Lower leg skin (tissue), 4 donors: ENCODE data around the gene G0S2. TPM values are rescaled to one million over a fixed set of nuclear protein-coding genes. Genes with fewer than 3 reads are reported as not detected.
A peak's percentile ranks its signal among the peaks of the same experiment; 100 is the strongest.

Source experiments
- DNase-seq, 2 donors: peaks; one replicate each; pipeline ENCODE4 v3.0.0-alpha.2; 2019; ENCODE audit warnings: low spot score in 2 of 2
- H3K4me3 ChIP-seq: fragments of 200-600 bp; sonication (generic); 2 replicates; pipeline ENCODE4 v1.5.1; 2017; ENCODE audit warnings: mild to moderate bottlenecking, low read depth; ENCODE audit not compliant: poor library complexity, severe bottlenecking
- CTCF ChIP-seq, 3 donors: fragments of 450-650 bp; IDR thresholded peaks; one replicate each; pipeline ENCODE4 v1.5.1; 2016; ENCODE audit warnings: antibody characterized with exemption in 3 of 3, mild to moderate bottlenecking in 3 of 3, moderate library complexity in 2 of 3
- POLR2A ChIP-seq, 2 donors: fragments of 450-650 bp; IDR thresholded peaks; one replicate each; pipeline ENCODE4 v1.6.1; 2016 to 2017; ENCODE audit warnings: antibody characterized with exemption in 2 of 2, mild to moderate bottlenecking in 1 of 2, moderate library complexity in 1 of 2
- WGBS, 2 donors: methylation state at CpG; one replicate each; pipeline ENCODE4 v1.1.5; 2018; 5-methylcytosine and 5-hydroxymethylcytosine counted together
- intact Hi-C: fragments of 100-400 bp; cut with DNase I; formaldehyde crosslinking; loops from one replicate; pipeline ENCODE4 v1.15.0; 2023; ENCODE audit warnings: low total_unique reads
- total RNA-seq, 4 donors: library from RNA; depleted of rRNA; stranded (reverse); fragments of >200 nt; gene quantifications; one replicate each; pipeline ENCODE4 v1.1.0, GENCODE V29; 2016

The G0S2 gene
- total RNA-seq, 4 donors from 2014 or later: 4.9 to 68.7 (median 30.5) TPM

DNA sequence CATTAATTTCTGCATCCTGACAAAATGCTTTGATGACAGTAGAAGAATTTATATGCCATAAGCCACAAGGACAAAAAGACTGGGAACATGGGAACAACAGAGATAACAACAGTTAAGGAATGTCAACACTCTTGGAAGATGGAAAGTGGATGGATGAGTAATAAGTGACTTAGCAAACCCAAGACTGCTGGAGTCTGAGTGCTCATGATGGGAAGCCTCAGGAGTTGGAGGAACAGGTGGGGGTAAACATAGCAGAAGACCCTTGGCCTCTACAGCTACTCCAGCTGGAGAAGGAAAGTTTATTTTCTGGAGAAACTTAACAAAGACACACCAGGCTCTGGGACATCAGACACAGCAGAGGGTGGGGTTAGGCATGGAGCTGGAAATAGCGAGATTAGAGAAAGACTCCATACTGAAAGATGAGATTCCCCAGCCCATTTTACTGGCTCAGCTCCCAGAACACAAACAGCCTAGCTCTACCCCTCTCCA lies 13.6 kb downstream of the G0S2 start:
- 76 to 82% methylated on average over 1 of the region's 1 CpG for WGBS, 2 donors
- DNase-seq: no peak
- TF ChIP-seq POLR2A (IDR thresholded peaks at IDR 0.05) (no peak), CTCF (IDR thresholded peaks at IDR 0.05) (no peak)
- intact Hi-C loops: no loop called here
- no peak overlapping the region for H3K4me3 ChIP-seq

GRCh38 chr1:209689477-209689876 lies 14.3 kb downstream of the G0S2 start:
- no peak overlapping the region for H3K4me3 ChIP-seq
- intact Hi-C loops: no loop called here
- no peak for DNase-seq
- 56 to 58% methylated on average over 4 of the region's 4 CpGs for WGBS, 2 donors
- TF ChIP-seq CTCF (IDR thresholded peaks at IDR 0.05) (no peak), POLR2A (IDR thresholded peaks at IDR 0.05) (no peak)

- DNase-seq: no peak
- WGBS, 2 donors: 73% methylated on average over 3 of the region's 3 CpGs
- H3K4me3 ChIP-seq: no peak overlapping the region
- TF ChIP-seq POLR2A (IDR thresholded peaks at IDR 0.05): no peak
- intact Hi-C loops: loop anchor here (5.0 to 10.0 kb wide), 3 partner anchors 54 to 119 kb away; no protein-coding TSS in a partner anchor
Observed at GRCh38 chr1:209691237-209691636, 16.0 kb downstream of the G0S2 start.

DNA sequence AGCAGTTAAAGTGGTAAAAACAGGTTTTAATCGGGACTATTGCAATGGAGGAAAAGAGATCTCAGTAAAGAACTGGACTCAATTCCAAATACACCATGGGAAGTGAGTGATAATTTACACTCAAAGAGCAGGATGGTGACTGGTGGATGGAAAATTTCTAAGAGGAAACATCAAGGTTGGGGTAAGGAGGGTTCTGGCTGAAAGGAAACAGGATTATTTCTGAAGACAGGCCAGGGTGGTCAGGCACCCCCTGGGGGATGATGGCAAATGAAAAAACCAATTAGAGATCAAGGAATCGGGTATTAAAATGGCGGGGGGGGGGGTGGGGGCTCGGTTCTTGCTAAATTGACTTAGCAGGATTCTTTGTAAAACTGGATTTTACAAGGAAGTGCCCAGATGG lies 17.1 kb downstream of the G0S2 start:
- intact Hi-C loops: loop anchor here (5.0 to 10.0 kb wide), 3 partner anchors 53 to 120 kb away; no protein-coding TSS in a partner anchor
- 49 to 52% methylated on average over 4 of the region's 4 CpGs for WGBS, 2 donors
- DNase-seq: no peak
- no peak for TF ChIP-seq POLR2A (IDR thresholded peaks at IDR 0.05)
- no peak for TF ChIP-seq CTCF (IDR thresholded peaks at IDR 0.05)
- H3K4me3 ChIP-seq: no peak overlapping the region

- WGBS, 2 donors: 1 to 3% methylated on average over 3 of the region's 3 CpGs
- H3K4me3 ChIP-seq: no peak overlapping the region
- peak; percentile 70 to 89 for DNase-seq
- TF ChIP-seq POLR2A (IDR thresholded peaks at IDR 0.05) (no peak), CTCF (IDR thresholded peaks at IDR 0.05) (peak in 1 of 3 donors; percentile 71)
- intact Hi-C loops: loop anchor here (5.0 to 10.0 kb wide), 3 partner anchors 52 to 121 kb away; no protein-coding TSS in a partner anchor
Observed at GRCh38 chr1:209692745-209693504, 17.7 kb downstream of the G0S2 start.

DNA sequence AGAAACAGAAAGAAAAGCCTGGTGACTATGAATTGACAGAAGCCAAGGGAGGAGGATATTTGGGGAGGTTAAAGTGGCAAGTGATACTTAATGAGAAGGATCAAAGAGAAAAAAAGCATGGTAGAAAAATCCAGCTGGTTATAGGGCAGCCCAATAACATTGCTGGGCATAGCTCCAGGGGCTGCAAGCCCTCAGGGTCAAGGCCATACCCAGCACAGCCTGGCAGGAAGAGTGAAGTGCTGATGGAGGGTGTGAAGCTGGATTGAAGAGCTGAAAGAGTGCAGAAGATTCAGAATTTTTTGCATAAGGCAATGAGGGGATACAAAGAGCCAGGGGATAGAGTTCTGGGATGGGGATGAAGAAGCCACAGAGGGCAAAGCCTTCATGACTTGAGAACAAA lies 21.5 kb downstream of the G0S2 start:
- intact Hi-C loops: loop anchor here (10.0 kb wide), 2 partner anchors 48 to 72 kb away; no protein-coding TSS in a partner anchor
- DNase-seq: no peak
- TF ChIP-seq POLR2A (IDR thresholded peaks at IDR 0.05) (no peak), CTCF (IDR thresholded peaks at IDR 0.05) (no peak)
- no peak overlapping the region for H3K4me3 ChIP-seq
